Stimulated activated naive CD8-positive, alpha-beta T cell treated with anti-CD3 and anti-CD28 coated beads, Interleukin-15, amount 100 ng/mL, for 72 hours (primary cell): Measurements from ENCODE around the gene CACTIN.
A peak's percentile ranks its signal among the peaks of the same experiment; 100 is the strongest.
"Not testable (repeated sequence)": the region's sequence is repeated elsewhere in the genome, so short reads cannot be mapped to it uniquely, and the experiment has no call there.

Experiments
- ATAC-seq: fragments of 150-1000 bp; cut with Tn5 transposase; 2 replicates; pipeline ENCODE4 v1.10.0; 2021; ENCODE audit warnings: mild to moderate bottlenecking, moderate library complexity
- DNase-seq, 2 donors: peaks; one replicate each; pipeline ENCODE4 v3.0.0; 2021 to 2022
- H3K27ac Mint-ChIP-seq, 2 donors: one replicate each; pipeline ENCODE4 v1.8.0; 2022; ENCODE audit warnings: mild to moderate bottlenecking in 2 of 2, mixed read lengths in 2 of 2, moderate library complexity in 2 of 2
- H3K27me3 Mint-ChIP-seq: one replicate; pipeline ENCODE4 v1.8.0; 2022; ENCODE audit warnings: mixed read lengths
- H3K4me1 Mint-ChIP-seq: one replicate; pipeline ENCODE4 v1.8.0; 2022; ENCODE audit warnings: mild to moderate bottlenecking, mixed read lengths
- H3K4me3 Mint-ChIP-seq, 2 donors: one replicate each; pipeline ENCODE4 v1.8.0; 2022; ENCODE audit warnings: mild to moderate bottlenecking in 2 of 2, mixed read lengths in 2 of 2, moderate library complexity in 1 of 2
- H3K9me3 Mint-ChIP-seq, 2 donors: one replicate each; pipeline ENCODE4 v1.8.0; 2022; ENCODE audit warnings: mixed read lengths in 2 of 2

The CACTIN gene

DNA sequence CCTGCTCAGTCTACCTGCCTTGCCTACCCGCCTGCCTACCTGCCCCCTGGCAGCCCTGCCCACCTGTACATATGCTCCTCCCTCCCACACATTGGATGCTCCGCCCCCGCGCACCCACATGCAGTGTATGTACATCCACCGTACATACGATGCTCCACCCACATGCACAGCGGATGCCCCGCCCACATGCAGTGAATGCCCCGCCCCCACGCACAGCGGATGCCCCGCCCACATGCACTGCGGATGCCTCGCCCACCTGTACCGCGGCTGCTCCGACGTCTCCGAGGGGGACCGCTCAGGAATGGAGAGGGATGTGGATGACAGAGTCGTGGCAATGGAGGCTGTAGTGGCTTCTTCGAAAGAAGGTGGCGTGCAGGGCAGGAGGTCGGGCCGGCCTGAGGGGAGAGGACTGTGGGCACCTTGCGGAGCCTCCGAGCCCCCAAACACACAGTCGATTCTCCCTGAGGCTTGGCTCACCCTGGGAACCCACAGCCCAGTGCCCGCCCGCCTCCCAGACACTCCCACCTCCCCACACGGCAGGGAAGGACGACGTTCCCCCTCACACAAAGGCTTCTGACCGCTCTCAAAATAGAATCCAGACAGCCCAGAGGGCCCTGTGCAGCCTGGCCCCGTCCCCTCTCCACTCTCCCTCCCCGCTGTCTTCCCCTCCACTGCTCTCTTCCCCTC, 16.5 kb upstream of the CACTIN start:
- H3K27me3 Mint-ChIP-seq = no peaks in the 10 kb centered on the region
- H3K4me3 Mint-ChIP-seq = no peak overlapping the region
- no peaks in the 10 kb centered on the region for H3K4me1 Mint-ChIP-seq
- H3K27ac Mint-ChIP-seq = no peak overlapping the region
- ATAC-seq (no peak), DNase-seq (peak in 1 of 2 donors; percentile 30)
- H3K9me3 Mint-ChIP-seq = no peaks in the 10 kb centered on the region

DNA sequence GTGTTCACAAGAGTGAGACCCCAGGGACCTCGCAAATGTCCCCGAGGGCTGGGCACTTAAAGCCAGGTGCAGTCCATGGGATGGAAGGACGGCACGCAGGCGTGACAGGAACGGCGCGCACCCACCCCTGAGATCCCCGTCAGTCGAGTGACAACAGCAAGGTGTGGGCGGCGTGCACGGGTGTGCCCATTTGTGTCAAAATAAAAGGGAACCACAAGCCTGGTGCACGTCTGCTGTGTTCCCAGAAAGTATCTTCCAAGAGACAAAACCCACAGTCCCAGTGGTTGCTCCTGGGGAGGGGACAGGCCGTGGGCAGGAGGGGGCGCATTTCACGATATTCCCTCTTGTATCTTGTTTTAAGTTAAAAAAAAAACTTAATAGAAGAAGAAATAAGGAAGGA, 15.7 kb upstream of the CACTIN start:
- no peak for DNase-seq
- no peaks in the 10 kb centered on the region for H3K27me3 Mint-ChIP-seq
- no peaks in the 10 kb centered on the region for H3K9me3 Mint-ChIP-seq
- ATAC-seq = no peak
- no peaks in the 10 kb centered on the region for H3K4me1 Mint-ChIP-seq
- no peak overlapping the region for H3K4me3 Mint-ChIP-seq
- no peak overlapping the region for H3K27ac Mint-ChIP-seq

DNA sequence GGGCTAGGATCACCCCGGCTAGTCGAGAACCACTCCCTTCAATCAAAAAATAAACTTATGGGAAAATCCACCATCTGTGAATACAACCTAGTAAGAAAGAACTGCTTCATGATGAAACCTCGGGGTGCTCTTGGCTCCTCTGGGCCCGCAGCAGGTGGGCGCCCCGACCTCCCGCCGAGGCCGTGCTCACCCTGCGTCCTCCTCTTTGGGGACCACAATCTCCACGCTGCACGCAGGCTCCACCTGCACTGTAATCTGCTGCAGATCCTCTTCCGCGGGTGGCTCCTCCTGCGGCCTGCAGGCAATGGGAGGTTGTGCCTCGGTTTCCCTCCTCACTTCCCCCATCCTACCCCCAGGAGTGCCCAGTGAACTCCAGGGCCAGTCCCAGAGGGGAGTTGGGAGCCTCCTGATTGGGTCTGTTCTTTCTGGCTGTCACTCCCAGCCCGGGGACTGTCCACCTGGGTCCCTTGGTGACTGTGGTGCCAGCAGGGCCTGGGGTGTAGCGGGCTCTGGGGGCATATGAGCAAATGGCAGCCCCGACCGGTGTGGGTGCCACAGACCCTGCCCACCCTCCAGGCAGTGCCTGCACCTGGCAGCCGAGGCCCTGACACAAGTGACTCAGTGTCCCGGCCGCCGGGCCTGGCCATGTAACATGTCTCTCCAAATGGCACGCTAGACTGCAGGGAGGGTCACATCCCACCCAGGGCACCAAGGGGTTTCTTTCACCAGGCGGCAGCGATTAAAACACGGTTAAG, 15.1 kb upstream of the CACTIN start:
- Mint-ChIP-seq H3K27ac (peak overlapping the region in 1 of 2 donors; percentile 40), H3K27me3 (no peaks in the 10 kb centered on the region), H3K4me3 (no peak overlapping the region), H3K9me3 (no peaks in the 10 kb centered on the region), H3K4me1 (no peaks in the 10 kb centered on the region)
- no peak for DNase-seq
- ATAC-seq = no peak

DNA sequence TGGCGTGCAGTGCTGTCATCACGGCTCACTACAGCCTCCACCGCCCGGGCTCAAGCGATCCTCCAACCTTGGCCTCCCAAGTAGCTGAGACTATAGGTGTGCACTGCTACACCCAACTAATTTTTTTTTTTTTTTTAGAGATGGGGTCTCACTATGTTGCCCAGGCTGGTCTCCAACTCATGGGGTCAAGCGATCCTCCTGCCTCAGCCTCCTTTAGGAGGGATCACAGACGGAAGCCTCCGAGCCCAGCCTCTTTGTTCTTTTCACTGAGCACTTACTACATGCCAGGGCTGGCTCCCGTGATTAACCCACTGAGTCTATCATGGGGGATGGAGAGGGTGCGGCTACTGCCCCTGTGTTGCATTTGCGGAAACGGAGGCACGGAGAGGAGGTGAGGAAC, 12.9 kb upstream of the CACTIN start:
- Mint-ChIP-seq H3K4me3 (no peak overlapping the region), H3K4me1 (no peaks in the 10 kb centered on the region), H3K27me3 (no peaks in the 10 kb centered on the region), H3K9me3 (no peaks in the 10 kb centered on the region), H3K27ac (peak overlapping the region; percentile 6 to 61)
- no peak for ATAC-seq
- DNase-seq = no peak

DNA sequence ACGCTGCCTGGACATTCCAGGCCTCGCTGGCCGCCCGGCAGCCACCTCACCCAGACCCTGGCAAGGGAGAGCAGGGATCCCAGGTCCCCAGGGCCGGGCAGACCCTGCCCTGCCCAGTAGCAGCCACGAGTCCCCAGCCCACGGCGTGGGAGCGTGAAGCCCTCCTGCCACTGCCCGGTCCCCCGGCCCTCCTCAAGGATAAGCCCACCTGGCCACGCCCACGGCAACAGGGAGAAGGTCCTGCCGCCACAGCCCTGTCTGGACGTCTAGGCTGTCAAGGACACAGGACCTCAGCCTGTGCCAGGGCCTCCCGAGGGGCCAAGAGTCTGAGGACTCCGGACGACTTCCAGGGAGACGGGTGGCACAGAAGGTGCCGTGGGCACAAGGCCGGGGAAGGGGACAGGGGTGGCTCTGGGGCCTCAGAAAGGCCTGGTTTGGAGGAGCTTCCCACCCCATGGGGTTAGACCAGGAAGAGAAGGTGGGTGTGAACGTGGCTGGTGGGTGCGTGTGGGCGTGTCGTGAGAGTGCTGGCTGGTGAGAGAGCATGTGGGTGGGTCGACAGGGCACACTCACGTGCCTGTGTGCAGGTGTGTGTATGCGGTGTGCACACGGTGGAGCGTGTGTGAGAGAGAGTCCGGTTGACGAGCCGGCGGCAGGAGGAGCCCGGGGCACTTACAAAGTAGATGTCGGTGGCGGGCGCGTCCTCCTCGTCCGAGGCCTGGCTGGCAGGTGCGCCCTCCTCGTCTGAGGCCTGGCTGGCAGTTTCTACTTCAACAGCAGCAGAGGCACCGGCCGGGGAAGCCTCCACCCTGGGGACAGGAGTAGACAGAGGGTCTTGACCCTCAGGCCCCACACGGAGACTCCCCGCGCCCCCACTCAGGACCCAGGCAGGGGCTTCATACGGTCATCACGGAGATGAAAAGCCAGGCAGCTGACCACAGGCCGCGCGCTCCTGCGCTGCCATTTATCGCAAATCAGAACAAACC, 11.9 kb upstream of the CACTIN start:
- H3K4me3 Mint-ChIP-seq = no peak overlapping the region
- H3K27me3 Mint-ChIP-seq = no peaks in the 10 kb centered on the region
- DNase-seq = no peak
- peak; percentile 17 for ATAC-seq
- peak overlapping the region in 1 of 2 donors; percentile 5 for H3K27ac Mint-ChIP-seq
- H3K4me1 Mint-ChIP-seq = no peaks in the 10 kb centered on the region
- no peaks in the 10 kb centered on the region for H3K9me3 Mint-ChIP-seq

DNA sequence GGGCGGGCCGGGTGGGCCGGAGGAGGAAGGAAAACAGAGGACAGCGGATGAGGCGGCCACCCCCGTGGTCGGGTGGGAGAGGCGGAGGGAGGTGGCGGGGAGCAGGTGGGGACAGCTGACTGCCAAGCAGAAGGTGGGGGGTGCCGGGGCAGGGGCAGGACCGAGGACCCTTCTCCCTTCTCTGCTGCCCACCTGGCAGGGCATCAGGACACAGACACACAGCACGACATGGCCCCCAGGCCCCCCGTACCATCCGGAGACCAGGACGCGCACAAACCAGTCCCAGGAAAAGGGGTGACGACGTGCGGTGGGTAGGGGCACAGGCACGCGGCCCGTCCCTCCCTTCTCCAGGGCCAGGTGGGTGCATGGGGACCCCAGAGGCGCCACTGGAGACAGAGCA, 11.0 kb upstream of the CACTIN start:
- Mint-ChIP-seq H3K27me3 (no peaks in the 10 kb centered on the region), H3K4me1 (no peaks in the 10 kb centered on the region), H3K4me3 (no peak overlapping the region), H3K9me3 (no peaks in the 10 kb centered on the region), H3K27ac (no peak overlapping the region)
- no peak for DNase-seq
- peak; percentile 29 for ATAC-seq

DNA sequence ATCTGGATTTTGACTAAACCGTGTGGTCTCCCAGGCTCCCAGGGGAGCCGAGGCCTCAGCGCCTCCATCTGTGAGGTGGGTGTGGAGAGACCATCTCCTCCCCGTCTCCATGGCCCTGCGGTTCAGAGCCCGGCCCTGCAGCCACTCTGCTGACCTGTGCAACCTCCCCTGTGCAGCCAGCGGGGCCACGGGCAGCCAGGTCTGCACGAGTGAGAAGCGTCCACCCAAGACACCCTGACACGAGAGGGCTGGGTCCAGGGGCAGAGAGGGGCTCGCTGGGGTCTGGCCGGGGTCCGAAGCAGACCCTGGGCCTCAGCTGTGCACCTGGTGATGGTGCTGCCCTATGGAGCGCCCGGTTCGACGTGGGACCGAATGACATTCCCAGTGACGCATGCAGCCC, 10.4 kb upstream of the CACTIN start:
- no peaks in the 10 kb centered on the region for H3K4me1 Mint-ChIP-seq
- no peak overlapping the region for H3K4me3 Mint-ChIP-seq
- H3K27me3 Mint-ChIP-seq = no peaks in the 10 kb centered on the region
- no peaks in the 10 kb centered on the region for H3K9me3 Mint-ChIP-seq
- peak overlapping the region in 1 of 2 donors; percentile 82 for H3K27ac Mint-ChIP-seq
- no peak for DNase-seq
- no peak for ATAC-seq

DNA sequence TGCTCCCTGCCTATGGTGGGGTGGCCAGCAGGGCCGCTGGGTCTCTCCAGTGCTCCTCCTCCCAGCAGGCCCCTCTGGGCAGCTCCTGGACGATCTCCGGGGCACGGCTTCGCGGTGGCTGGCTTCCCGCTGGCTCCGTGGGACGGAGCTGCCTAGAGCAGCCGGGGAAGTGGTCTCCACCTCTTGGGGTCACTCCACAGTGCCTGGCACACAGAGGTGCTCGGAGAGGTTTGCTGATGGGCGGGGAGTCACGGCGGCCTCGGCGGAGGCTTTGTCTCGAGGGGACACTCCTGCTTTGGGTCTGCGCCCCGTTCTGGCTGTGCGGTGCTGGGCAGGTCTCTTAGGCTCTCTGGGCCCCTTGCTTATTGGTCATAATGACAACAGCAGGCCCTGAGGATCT, 9.9 kb upstream of the CACTIN start:
- DNase-seq (no peak), ATAC-seq (no peak)
- Mint-ChIP-seq H3K27ac (no peak overlapping the region), H3K4me3 (no peak overlapping the region), H3K4me1 (no peaks in the 10 kb centered on the region), H3K9me3 (no peaks in the 10 kb centered on the region), H3K27me3 (no peaks in the 10 kb centered on the region)

DNA sequence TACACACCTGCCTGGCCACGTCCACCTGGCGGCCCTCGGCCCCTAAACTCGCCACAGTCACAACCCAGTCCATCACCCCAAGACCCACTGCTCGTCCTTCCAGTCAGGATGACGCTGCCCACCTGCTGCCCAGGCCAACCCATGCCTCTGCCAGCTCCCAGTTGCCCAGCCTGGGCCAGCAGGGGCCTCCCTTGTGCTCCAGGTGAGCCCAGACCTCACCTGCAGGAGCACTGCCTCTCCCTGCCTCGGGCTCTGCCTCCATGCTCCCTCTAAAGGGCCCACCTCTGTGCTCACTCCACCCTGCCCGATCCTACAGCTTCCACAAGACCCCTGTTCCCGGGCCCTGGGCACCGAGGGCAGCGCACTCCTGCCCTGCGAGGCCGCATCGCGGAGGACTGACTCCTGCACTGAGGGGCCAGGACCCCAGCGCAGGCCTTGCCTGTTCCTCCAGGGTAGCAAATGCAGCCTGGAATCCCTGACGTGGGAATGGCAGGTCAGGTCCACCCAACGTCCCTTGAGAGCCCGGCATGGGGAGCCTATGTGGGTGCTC, 8.0 kb upstream of the CACTIN start:
- Mint-ChIP-seq H3K27me3 (no peaks in the 10 kb centered on the region), H3K4me3 (no peak overlapping the region), H3K9me3 (no peaks in the 10 kb centered on the region), H3K27ac (peak overlapping the region in 1 of 2 donors; percentile 35), H3K4me1 (no peaks in the 10 kb centered on the region)
- DNase-seq = no peak
- ATAC-seq = no peak

DNA sequence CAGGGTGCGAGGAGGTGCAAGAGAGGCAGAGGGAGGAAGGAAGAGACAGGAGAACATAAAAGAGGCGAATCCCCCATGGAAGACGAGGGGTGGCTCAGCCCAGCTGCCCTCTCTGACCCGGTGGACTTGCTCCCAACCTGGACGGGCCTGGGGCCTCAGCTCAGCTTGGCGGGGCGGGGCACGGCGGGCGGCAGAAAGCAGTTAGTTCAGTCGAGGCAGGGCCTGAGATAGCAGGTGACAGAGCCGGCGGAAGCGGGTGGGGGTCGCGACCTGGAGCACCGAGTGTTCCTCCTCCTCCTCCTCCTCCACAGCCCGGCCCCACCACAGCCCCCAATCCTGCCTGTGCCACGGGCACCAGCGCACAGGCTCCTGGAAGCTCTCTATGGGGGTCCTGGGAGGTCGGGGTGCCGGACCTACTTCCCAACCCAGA, 7.0 kb upstream of the CACTIN start:
- no peak for DNase-seq
- Mint-ChIP-seq H3K27me3 (no peaks in the 10 kb centered on the region), H3K4me3 (no peak overlapping the region), H3K27ac (peak overlapping the region in 1 of 2 donors; percentile 22), H3K4me1 (no peaks in the 10 kb centered on the region), H3K9me3 (no peaks in the 10 kb centered on the region)
- ATAC-seq = no peak

DNA sequence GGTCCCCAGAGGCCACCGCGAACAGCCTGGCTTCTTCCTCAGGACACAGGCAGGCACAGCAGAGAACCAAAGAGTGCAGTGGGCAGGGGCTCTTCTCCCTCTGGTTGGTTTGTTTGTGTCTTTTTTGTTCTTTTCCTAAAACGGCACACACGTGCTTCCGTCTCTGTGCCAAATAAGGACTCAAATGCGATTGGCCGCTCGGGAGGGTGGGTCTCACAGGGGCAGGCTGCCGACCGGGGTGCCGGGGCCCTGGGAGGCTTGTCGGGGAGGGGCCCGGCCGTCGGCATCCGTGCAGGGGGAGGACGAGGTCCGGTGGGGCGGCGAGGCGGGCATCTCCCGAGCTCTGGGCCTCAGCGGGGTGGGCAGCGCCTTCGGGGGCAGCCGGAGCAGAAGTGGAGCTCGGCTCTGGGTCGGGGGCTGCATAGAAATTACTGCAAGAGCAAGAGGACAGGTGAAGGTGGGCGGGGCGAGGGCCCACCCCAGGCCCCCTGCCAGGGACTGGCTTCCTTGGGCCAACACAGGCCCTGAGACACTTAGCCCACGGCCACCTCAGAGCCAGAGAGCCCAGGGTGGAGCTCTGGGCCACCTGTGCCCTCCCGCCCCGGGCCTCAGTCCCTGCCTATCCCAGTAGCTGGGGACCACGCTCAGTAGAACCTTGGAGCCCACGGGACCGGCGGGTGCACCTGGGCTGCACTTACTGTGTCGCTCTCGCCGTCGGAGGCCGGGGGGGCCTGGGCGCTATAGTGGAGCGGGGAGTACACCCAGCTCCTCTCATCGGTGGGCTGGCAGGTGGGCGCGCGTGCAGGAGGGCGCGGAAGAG, 6.4 kb upstream of the CACTIN start:
- DNase-seq = no peak
- ATAC-seq = peak; percentile 23
- Mint-ChIP-seq H3K27me3 (no peaks in the 10 kb centered on the region), H3K4me3 (no peak overlapping the region), H3K27ac (peak overlapping the region in 1 of 2 donors; percentile 22), H3K4me1 (no peaks in the 10 kb centered on the region), H3K9me3 (no peaks in the 10 kb centered on the region)

DNA sequence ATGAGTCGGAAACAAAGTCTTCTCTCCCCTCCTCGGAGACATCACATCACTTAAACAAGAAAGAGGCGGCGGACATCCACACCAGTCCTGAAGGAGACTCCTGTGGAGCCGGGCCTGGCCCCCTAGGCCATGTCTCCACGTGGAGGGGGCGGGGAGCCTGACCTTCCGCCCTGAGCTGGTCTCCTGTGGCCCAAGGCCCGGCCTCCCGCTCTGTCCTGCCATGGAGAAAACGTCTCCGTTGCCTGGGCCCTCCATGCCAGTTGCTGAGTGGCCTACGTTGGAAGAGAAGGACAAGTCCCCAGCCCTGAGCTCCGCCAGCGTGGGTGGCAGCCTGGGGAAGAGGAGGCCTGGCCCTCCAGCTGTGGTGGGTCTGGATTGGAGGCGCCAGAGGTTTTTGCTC, 5.5 kb upstream of the CACTIN start:
- ATAC-seq = no peak
- DNase-seq = no peak
- peak overlapping the region in 1 of 2 donors; percentile 80 for H3K27ac Mint-ChIP-seq
- no peaks in the 10 kb centered on the region for H3K9me3 Mint-ChIP-seq
- no peaks in the 10 kb centered on the region for H3K27me3 Mint-ChIP-seq
- H3K4me3 Mint-ChIP-seq = no peak overlapping the region
- peaks cover 2% of the 10 kb centered on the region for H3K4me1 Mint-ChIP-seq

DNA sequence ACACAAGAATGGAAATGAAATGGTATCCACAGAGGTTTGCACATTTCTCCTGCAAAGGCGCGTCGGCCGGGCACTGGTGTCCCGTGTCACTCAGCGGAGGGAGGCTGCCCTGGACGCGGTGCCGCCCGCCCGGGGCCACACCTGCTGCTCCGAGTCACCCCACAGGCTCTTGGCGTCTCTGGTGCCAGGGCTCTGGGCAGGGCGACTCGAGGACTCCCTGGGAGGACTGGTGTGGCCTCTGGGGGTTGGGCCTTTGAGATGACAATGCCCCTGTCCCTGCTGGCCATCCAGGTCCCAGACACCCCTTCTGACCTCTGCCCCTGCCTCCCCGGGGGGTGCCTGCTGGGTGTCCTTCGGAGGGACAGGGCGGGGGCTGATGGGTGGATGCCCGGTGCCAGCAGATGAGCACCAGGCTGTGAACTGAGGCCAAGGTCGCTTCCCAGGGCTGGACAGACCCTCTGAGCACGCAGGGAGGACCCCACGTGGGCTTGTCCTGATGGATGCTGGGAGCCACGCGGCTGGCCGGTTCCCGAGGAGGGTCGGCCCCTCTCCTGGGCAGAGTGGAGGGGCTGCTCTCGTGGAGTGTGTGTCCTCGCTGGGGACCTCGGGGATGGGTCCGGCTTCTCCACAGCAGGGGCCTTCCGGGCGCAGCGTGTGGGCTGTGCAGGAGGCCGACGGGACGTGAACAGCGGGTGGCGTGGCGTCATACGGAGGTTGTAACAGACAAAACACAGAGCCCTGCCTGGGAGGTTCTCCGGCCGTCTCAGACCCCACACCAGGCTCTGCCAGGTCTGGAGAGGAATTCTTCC, 4.7 kb upstream of the CACTIN start:
- ATAC-seq = no peak
- Mint-ChIP-seq H3K27me3 (no peaks in the 10 kb centered on the region), H3K4me1 (peaks cover 11% of the 10 kb centered on the region), H3K4me3 (no peak overlapping the region), H3K9me3 (no peaks in the 10 kb centered on the region), H3K27ac (no peak overlapping the region)
- DNase-seq = no peak

DNA sequence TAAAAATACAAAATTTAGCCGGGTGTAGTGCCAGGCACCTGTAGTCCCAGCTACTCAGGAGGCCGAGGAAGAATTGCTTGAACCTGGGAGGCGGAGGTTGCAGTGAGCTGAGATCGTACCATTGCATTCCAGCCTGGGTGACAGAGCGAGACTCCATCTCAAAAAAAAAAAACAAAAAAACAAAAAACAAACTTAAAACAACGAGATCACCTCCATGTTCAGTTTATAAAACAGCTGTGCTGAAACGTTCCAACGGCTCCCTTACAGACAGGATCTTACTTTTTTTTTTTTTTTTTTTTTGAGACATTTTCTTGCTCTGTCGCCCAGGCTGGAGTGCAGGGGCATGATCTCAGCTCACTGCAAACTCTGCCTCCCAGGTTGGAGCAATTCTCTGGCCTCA, 2.2 kb upstream of the CACTIN start:
- H3K4me1 Mint-ChIP-seq = peaks cover 35% of the 10 kb centered on the region
- not testable (repeated sequence) for H3K27ac Mint-ChIP-seq, ATAC-seq, DNase-seq, H3K27me3 Mint-ChIP-seq, H3K4me3 Mint-ChIP-seq, H3K9me3 Mint-ChIP-seq
